ENCODE measurements around the gene PCBP3. TPM values are rescaled to one million over a fixed set of nuclear protein-coding genes. Genes with fewer than 3 reads are reported as not detected.

PCBP3 gene
- total and polyA plus RNA-seq, 10 of the 15 experiments (the other 5 are each of a cell fraction or from before 2014, with no cell fraction given): 0.09 to 1.3 (median 0.46) TPM; not detected in 3

- Histone ChIP-seq H4K20me1 (ENCODE audit: control insufficient read depth, insufficient read depth) (no peaks in the 10 kb centered on the region), H3K4me1 (ENCODE audit: control insufficient read depth, insufficient read depth, low read length) (no peaks in the 10 kb centered on the region), H3K27ac (ENCODE audit: control insufficient read depth, insufficient read depth) (no peak overlapping the region), H3K79me2 (ENCODE audit: control insufficient read depth, insufficient read depth, low read length) (no peaks in the 10 kb centered on the region), H3K9me3 (replicated peaks; ENCODE audit: control insufficient read depth, insufficient read depth, low read length) (no peaks in the 10 kb centered on the region), H2AFZ (ENCODE audit: control insufficient read depth, low read depth, low read length) (no peak overlapping the region), H3K9ac (ENCODE audit: control insufficient read depth, insufficient read depth, low read length) (no peak overlapping the region), H3K36me3 (ENCODE audit: control insufficient read depth in 2 of 2, insufficient read depth in 2 of 2, low read length in 1 of 2) (no peaks in the 10 kb centered on the region), H3K4me2 (ENCODE audit: control insufficient read depth, insufficient read depth) (no peak overlapping the region), H3K4me3 (no peak overlapping the region), H3K27me3 (replicated peaks in 1 of 2; ENCODE audit: control insufficient read depth in 2 of 2, insufficient read depth in 2 of 2, low read length in 1 of 2) (no peaks in the 10 kb centered on the region)
- intact Hi-C loops (cut with micrococcal nuclease; ENCODE audit: unreplicated experiment): no loop called here
- in situ Hi-C loops (cut with MboI): no loop called here
- BruUV-seq (replicated peaks): no TSS peak
- TF ChIP-seq, protein P1, sequence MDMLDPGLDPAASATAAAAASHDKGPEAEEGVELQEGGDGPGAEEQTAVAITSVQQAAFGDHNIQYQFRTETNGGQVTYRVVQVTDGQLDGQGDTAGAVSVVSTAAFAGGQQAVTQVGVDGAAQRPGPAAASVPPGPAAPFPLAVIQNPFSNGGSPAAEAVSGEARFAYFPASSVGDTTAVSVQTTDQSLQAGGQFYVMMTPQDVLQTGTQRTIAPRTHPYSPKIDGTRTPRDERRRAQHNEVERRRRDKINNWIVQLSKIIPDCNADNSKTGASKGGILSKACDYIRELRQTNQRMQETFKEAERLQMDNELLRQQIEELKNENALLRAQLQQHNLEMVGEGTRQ (IDR thresholded peaks at IDR 0.05; ENCODE audit: borderline replicate concordance, low read depth, low read length): no peak
- FAIRE-seq (no peak), ATAC-seq (no peak; the same call in 1 of the 3 replicates), DNase-seq (ENCODE audit: low read depth, low spot score) (no peak)
- POLR2A ChIA-PET: no interaction called here
- SMC1A ChIA-PET (ENCODE audit: uncharacterized antibody, unreplicated experiment): interaction anchor here (0.6 kb wide), 1 partner anchor 56 kb away, joined by 3 read pairs; no protein-coding TSS in a partner anchor
- CTCF ChIA-PET: interaction anchor here (1.2 kb wide), 1 partner anchor 26 kb away, joined by 3 read pairs; no protein-coding TSS in a partner anchor
- RAD21 ChIA-PET (ENCODE audit: unreplicated experiment): no interaction called here
- 27% methylated on average over 9 of the region's 9 CpGs for WGBS (ENCODE audit: insufficient coverage, insufficient replicate concordance, low lambda C conversion rate, missing lambda C conversion rate)
Observed at GRCh38 chr21:45862543-45863207, 219.2 kb downstream of the PCBP3 start.

DNA sequence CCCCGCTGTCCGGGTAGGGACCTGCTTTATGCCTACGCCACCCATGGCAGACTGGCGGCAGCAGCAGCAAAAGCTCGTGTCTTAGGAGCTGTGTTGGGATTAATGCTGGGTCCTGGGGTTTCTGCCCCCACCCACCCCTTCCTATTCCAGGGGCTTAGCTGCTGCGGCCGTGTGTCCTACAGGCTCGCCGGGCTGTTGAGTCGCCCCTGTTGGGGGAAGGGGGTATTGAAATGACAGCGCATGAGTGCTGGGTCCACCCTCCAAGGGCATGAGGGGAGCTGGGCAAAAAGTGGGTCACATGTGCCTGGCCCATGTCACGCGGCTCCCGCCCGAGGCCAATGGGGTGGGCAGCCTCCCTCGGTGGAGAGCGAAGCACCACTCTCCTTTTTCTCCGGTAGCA, 219.7 kb downstream of the PCBP3 start:
- Histone ChIP-seq H3K36me3 (ENCODE audit: control insufficient read depth in 2 of 2, insufficient read depth in 2 of 2, low read length in 1 of 2) (no peaks in the 10 kb centered on the region), H3K27ac (ENCODE audit: control insufficient read depth, insufficient read depth) (no peak overlapping the region), H3K4me3 (no peak overlapping the region), H3K4me1 (ENCODE audit: control insufficient read depth, insufficient read depth, low read length) (no peaks in the 10 kb centered on the region), H3K9ac (ENCODE audit: control insufficient read depth, insufficient read depth, low read length) (no peak overlapping the region), H3K9me3 (replicated peaks; ENCODE audit: control insufficient read depth, insufficient read depth, low read length) (no peaks in the 10 kb centered on the region), H3K79me2 (ENCODE audit: control insufficient read depth, insufficient read depth, low read length) (no peaks in the 10 kb centered on the region), H3K4me2 (ENCODE audit: control insufficient read depth, insufficient read depth) (no peak overlapping the region), H4K20me1 (ENCODE audit: control insufficient read depth, insufficient read depth) (no peaks in the 10 kb centered on the region), H3K27me3 (replicated peaks in 1 of 2; ENCODE audit: control insufficient read depth in 2 of 2, insufficient read depth in 2 of 2, low read length in 1 of 2) (no peaks in the 10 kb centered on the region), H2AFZ (ENCODE audit: control insufficient read depth, low read depth, low read length) (no peak overlapping the region)
- WGBS (ENCODE audit: insufficient coverage, insufficient replicate concordance, low lambda C conversion rate, missing lambda C conversion rate): 73% methylated on average over 18 of the region's 18 CpGs
- ChIA-PET CTCF (interaction anchor here (1.2 kb wide), 1 partner anchor 26 kb away, joined by 3 read pairs; no protein-coding TSS in a partner anchor), SMC1A (ENCODE audit: uncharacterized antibody, unreplicated experiment) (no interaction called here), POLR2A (no interaction called here), RAD21 (ENCODE audit: unreplicated experiment) (no interaction called here)
- DNase-seq (ENCODE audit: low read depth, low spot score) (no peak), FAIRE-seq (no peak), ATAC-seq (no peak)
- intact Hi-C loops (cut with micrococcal nuclease; ENCODE audit: unreplicated experiment) (no loop called here), in situ Hi-C loops (cut with MboI) (no loop called here)
- TF ChIP-seq IKZF2 (IDR thresholded peaks at IDR 0.05) (no peak), CHD1 (IDR thresholded peaks at IDR 0.05; ENCODE audit: low read depth, low read length) (no peak), RAD21 (IDR thresholded peaks at IDR 0.05; ENCODE audit: insufficient read depth, low read depth, low read length) (no peak), CTCF (IDR thresholded peaks at IDR 0.05 in 2 of 3, conservative IDR thresholded peaks at IDR 0.05 in 1 of 3; ENCODE audit: control insufficient read depth in 2 of 3, extremely low read depth in 1 of 3, insufficient read depth in 1 of 3, low read depth in 3 of 3, low read length in 3 of 3) (no peak), ZZZ3 (IDR thresholded peaks at IDR 0.05; ENCODE audit: control insufficient read depth, insufficient read length, low read depth) (no peak), ELK1 (IDR thresholded peaks at IDR 0.05; ENCODE audit: low read depth, low read length) (no peak)
- BruUV-seq (replicated peaks): no TSS peak

Measured in GM12878 (cell line).